Activated B cell treated with CpG ODN at 0.5 μM for 24 hours (primary cell): ENCODE results near the gene MTHFD1L. TPM values are rescaled to one million over a fixed set of nuclear protein-coding genes. Genes with fewer than 3 reads are reported as not detected.

Source experiments
- ATAC-seq: fragments of 200-7000 bp; cut with Tn5 transposase; one replicate; pipeline ENCODE4 v1.10.0; 2021; ENCODE audit warnings: low read depth, mild to moderate bottlenecking, moderate library complexity
- CTCF ChIA-PET: fragments of 350-600 bp; sonication (Branson Sonifier 250); formaldehyde crosslinking; loops from one replicate; lab custom pipeline; 2021; ENCODE audit warnings: antibody characterized with exemption; lab: Charles Lee
- POLR2A ChIA-PET: fragments of 350-600 bp; sonication (Branson Sonifier 250); formaldehyde crosslinking; loops from one replicate; lab custom pipeline; 2021; ENCODE audit warnings: antibody characterized with exemption; lab: Charles Lee
- DNase-seq: peaks from one replicate; pipeline ENCODE4 v3.0.0; 2022
- H3K27ac Mint-ChIP-seq: one replicate; pipeline ENCODE4 v1.8.0; 2020; ENCODE audit warnings: mixed read lengths
- H3K27me3 Mint-ChIP-seq: one replicate; pipeline ENCODE4 v1.8.0; 2021; ENCODE audit warnings: mixed read lengths
- H3K36me3 Mint-ChIP-seq: one replicate; pipeline ENCODE4 v1.8.0; 2021; ENCODE audit warnings: low read depth, mixed read lengths
- H3K4me1 Mint-ChIP-seq: one replicate; pipeline ENCODE4 v1.8.0; 2021; ENCODE audit warnings: mixed read lengths
- H3K4me3 Mint-ChIP-seq: one replicate; pipeline ENCODE4 v1.8.0; 2020; ENCODE audit warnings: mild to moderate bottlenecking, mixed read lengths
- H3K9me3 Mint-ChIP-seq: one replicate; pipeline ENCODE4 v1.8.0; 2020; ENCODE audit warnings: mixed read lengths
- CTCF ChIP-seq: fragments of 200-600 bp; IDR thresholded peaks from one replicate; pipeline ENCODE4 v1.8.0; 2022; ENCODE audit warnings: antibody characterized with exemption, mild to moderate bottlenecking
- intact Hi-C: fragments of 100-400 bp; cut with micrococcal nuclease; formaldehyde crosslinking; loops from one replicate; pipeline ENCODE4 v1.15.1; 2024
- total RNA-seq: library from RNA; stranded (reverse); gene quantifications from 2 replicates; pipeline ENCODE4 v1.2.3, GENCODE V29; 2022

MTHFD1L gene
- total RNA-seq, 1 donor from 2014 or later, result 60.4 TPM

- CTCF ChIA-PET, result no interaction called here
- Mint-ChIP-seq H3K9me3 (no peaks in the 10 kb centered on the region), H3K27ac (no peak overlapping the region), H3K36me3 (peaks cover 54% of the 10 kb centered on the region), H3K27me3 (no peaks in the 10 kb centered on the region), H3K4me1 (peaks cover 21% of the 10 kb centered on the region), H3K4me3 (no peak overlapping the region)
- POLR2A ChIA-PET, result interaction anchor here (0.5 kb wide), 1 partner anchor 87 kb away, joined by 11 read pairs; no protein-coding TSS in a partner anchor
- intact Hi-C loops, result no loop called here
- ATAC-seq, result no peak
- TF ChIP-seq CTCF, result no peak
- DNase-seq, result no peak
Measured at GRCh38 chr6:150978624-150979023, 113.1 kb downstream of the MTHFD1L start.

- TF ChIP-seq CTCF, result no peak
- H3K9me3 Mint-ChIP-seq, result no peaks in the 10 kb centered on the region
- CTCF ChIA-PET, result no interaction called here
- no peak overlapping the region for H3K4me3 Mint-ChIP-seq
- H3K4me1 Mint-ChIP-seq, result peaks cover 21% of the 10 kb centered on the region
- POLR2A ChIA-PET, result interaction anchor here (0.6 kb wide), 1 partner anchor 1322 kb away, joined by 3 read pairs; no protein-coding TSS in a partner anchor
- H3K27me3 Mint-ChIP-seq, result no peaks in the 10 kb centered on the region
- no peak for ATAC-seq
- no peak for DNase-seq
- intact Hi-C loops, result no loop called here
- peaks cover 46% of the 10 kb centered on the region for H3K36me3 Mint-ChIP-seq
- no peak overlapping the region for H3K27ac Mint-ChIP-seq
Measured at GRCh38 chr6:150979826-150980350, 114.4 kb downstream of the MTHFD1L start.

- DNase-seq (no peak), ATAC-seq (peak; percentile 61)
- H3K27me3 Mint-ChIP-seq, result no peaks in the 10 kb centered on the region
- H3K4me3 Mint-ChIP-seq, result no peak overlapping the region
- H3K27ac Mint-ChIP-seq, result peak overlapping the region; percentile 30
- peaks cover 48% of the 10 kb centered on the region for H3K36me3 Mint-ChIP-seq
- intact Hi-C loops, result no loop called here
- H3K9me3 Mint-ChIP-seq, result no peaks in the 10 kb centered on the region
- ChIA-PET POLR2A (no interaction called here), CTCF (no interaction called here)
- peaks cover 21% of the 10 kb centered on the region for H3K4me1 Mint-ChIP-seq
- no peak for TF ChIP-seq CTCF
Measured at GRCh38 chr6:150981095-150981494, 115.6 kb downstream of the MTHFD1L start.

- no peaks in the 10 kb centered on the region for H3K27me3 Mint-ChIP-seq
- H3K36me3 Mint-ChIP-seq, result peaks cover 46% of the 10 kb centered on the region
- peaks cover 21% of the 10 kb centered on the region for H3K4me1 Mint-ChIP-seq
- ChIA-PET POLR2A (no interaction called here), CTCF (no interaction called here)
- intact Hi-C loops, result no loop called here
- DNase-seq (no peak), ATAC-seq (no peak)
- no peak overlapping the region for H3K27ac Mint-ChIP-seq
- no peak for TF ChIP-seq CTCF
- H3K4me3 Mint-ChIP-seq, result no peak overlapping the region
- no peaks in the 10 kb centered on the region for H3K9me3 Mint-ChIP-seq
Measured at GRCh38 chr6:150981669-150982068, 116.2 kb downstream of the MTHFD1L start.

GRCh38 chr6:150987371-150987828, 121.9 kb downstream of the MTHFD1L start:
- ATAC-seq (no peak), DNase-seq (no peak)
- POLR2A ChIA-PET, result no interaction called here
- Mint-ChIP-seq H3K9me3 (no peaks in the 10 kb centered on the region), H3K27me3 (no peaks in the 10 kb centered on the region), H3K27ac (no peak overlapping the region), H3K4me3 (no peak overlapping the region), H3K36me3 (peaks cover 28% of the 10 kb centered on the region), H3K4me1 (no peaks in the 10 kb centered on the region)
- no peak for TF ChIP-seq CTCF
- intact Hi-C loops, result no loop called here
- CTCF ChIA-PET, result no interaction called here
